ENCODE results near the gene TAPBP.
A peak's percentile ranks its signal among the peaks of the same experiment; 100 is the strongest.

TAPBP gene

DNA sequence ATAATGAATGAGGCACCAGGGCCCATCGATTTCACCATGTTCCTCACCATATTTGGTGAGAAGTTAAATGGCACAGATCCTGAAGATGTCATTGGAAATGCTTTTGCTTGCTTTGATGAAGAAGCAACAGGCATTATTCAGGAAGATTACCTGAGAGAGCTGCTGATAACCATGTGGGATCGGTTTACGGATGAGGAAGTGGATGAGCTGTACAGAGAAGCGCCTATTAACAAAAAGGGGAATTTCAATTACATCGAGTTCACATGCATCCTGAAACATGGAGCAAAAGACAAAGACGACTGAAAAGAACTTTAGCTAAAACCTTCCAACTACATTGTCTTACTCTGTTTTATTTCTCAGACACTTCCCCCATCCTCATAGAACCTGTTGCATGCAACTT, 25.3 kb upstream of the TAPBP start:
- no peaks in the 10 kb centered on the region for H3K4me1 ChIP-seq (ENCODE audit: control insufficient read depth, insufficient read depth, low read length)
- no peak overlapping the region for H3K9ac ChIP-seq (ENCODE audit: low read depth, low read length)
- no peaks in the 10 kb centered on the region for H3K27me3 ChIP-seq (ENCODE audit: control insufficient read depth, insufficient read depth, low read length)
- H3K36me3 ChIP-seq (ENCODE audit: control insufficient read depth, insufficient read depth, low read length), result no peaks in the 10 kb centered on the region
- no peak overlapping the region for H3K4me3 ChIP-seq (ENCODE audit: low read depth, low read length)
- no peaks in the 10 kb centered on the region for H3K9me3 ChIP-seq (ENCODE audit: control insufficient read depth, insufficient read depth, low read length)

DNA sequence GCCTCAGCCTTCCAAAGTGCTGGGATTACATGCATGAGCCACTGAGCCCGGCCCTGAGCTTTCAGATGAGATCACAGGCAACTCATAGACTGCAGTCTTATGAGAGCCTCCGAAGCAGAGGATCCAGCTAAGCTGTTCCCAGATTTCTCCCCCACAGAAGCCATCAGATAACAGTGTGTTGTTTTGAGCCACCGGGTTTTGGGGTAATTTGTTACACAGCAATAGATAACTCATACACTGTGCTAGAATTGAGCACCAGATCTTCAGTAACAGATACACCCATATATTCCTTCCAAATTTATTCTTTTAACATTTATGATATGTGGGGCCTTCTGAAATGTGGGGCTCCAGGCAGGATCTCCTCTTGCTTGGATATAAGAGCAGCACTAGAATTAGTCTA, 22.6 kb upstream of the TAPBP start:
- no peaks in the 10 kb centered on the region for H3K4me1 ChIP-seq (ENCODE audit: control insufficient read depth, insufficient read depth, low read length)
- H3K9me3 ChIP-seq (ENCODE audit: control insufficient read depth, insufficient read depth, low read length), result no peaks in the 10 kb centered on the region
- no peak overlapping the region for H3K4me3 ChIP-seq (ENCODE audit: low read depth, low read length)
- no peaks in the 10 kb centered on the region for H3K27me3 ChIP-seq (ENCODE audit: control insufficient read depth, insufficient read depth, low read length)
- no peak overlapping the region for H3K9ac ChIP-seq (ENCODE audit: low read depth, low read length)
- no peaks in the 10 kb centered on the region for H3K36me3 ChIP-seq (ENCODE audit: control insufficient read depth, insufficient read depth, low read length)

- Histone ChIP-seq H3K4me1 (ENCODE audit: control insufficient read depth, insufficient read depth, low read length) (no peaks in the 10 kb centered on the region), H3K9ac (ENCODE audit: low read depth, low read length) (no peak overlapping the region), H3K9me3 (ENCODE audit: control insufficient read depth, insufficient read depth, low read length) (no peaks in the 10 kb centered on the region), H3K27me3 (ENCODE audit: control insufficient read depth, insufficient read depth, low read length) (no peaks in the 10 kb centered on the region), H3K36me3 (ENCODE audit: control insufficient read depth, insufficient read depth, low read length) (no peaks in the 10 kb centered on the region), H3K4me3 (ENCODE audit: low read depth, low read length) (no peak overlapping the region)
These were observed 22.0 kb upstream of the TAPBP start for GRCh38 chr6:33335916-33336315.

DNA sequence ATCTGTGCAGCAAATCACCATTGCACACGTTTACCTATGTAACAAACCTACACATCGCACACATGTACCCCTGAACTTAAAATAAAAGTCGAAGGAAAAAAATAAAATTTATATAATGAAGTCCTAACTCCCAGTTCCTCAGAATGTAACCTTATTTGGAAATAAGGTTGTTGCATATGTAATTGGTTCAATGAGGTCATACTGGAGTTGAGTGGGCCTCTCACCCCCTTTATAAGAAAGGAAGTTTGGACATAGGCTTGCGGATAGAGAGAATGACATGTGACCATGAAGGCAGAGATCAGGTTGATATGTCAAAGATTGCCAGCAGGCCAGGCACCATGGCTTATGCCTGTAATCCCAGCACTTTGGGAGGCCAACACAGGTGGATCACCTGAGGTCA, 19.8 kb upstream of the TAPBP start:
- no peak overlapping the region for H3K9ac ChIP-seq (ENCODE audit: low read depth, low read length)
- no peaks in the 10 kb centered on the region for H3K27me3 ChIP-seq (ENCODE audit: control insufficient read depth, insufficient read depth, low read length)
- no peaks in the 10 kb centered on the region for H3K9me3 ChIP-seq (ENCODE audit: control insufficient read depth, insufficient read depth, low read length)
- no peak overlapping the region for H3K4me3 ChIP-seq (ENCODE audit: low read depth, low read length)
- H3K4me1 ChIP-seq (ENCODE audit: control insufficient read depth, insufficient read depth, low read length), result no peaks in the 10 kb centered on the region
- no peaks in the 10 kb centered on the region for H3K36me3 ChIP-seq (ENCODE audit: control insufficient read depth, insufficient read depth, low read length)

GRCh38 chr6:33330736-33331135, 16.9 kb upstream of the TAPBP start:
- no peak overlapping the region for H3K9ac ChIP-seq (ENCODE audit: low read depth, low read length)
- H3K4me1 ChIP-seq (ENCODE audit: control insufficient read depth, insufficient read depth, low read length), result no peaks in the 10 kb centered on the region
- H3K36me3 ChIP-seq (ENCODE audit: control insufficient read depth, insufficient read depth, low read length), result no peaks in the 10 kb centered on the region
- no peaks in the 10 kb centered on the region for H3K27me3 ChIP-seq (ENCODE audit: control insufficient read depth, insufficient read depth, low read length)
- no peak overlapping the region for H3K4me3 ChIP-seq (ENCODE audit: low read depth, low read length)
- no peaks in the 10 kb centered on the region for H3K9me3 ChIP-seq (ENCODE audit: control insufficient read depth, insufficient read depth, low read length)

DNA sequence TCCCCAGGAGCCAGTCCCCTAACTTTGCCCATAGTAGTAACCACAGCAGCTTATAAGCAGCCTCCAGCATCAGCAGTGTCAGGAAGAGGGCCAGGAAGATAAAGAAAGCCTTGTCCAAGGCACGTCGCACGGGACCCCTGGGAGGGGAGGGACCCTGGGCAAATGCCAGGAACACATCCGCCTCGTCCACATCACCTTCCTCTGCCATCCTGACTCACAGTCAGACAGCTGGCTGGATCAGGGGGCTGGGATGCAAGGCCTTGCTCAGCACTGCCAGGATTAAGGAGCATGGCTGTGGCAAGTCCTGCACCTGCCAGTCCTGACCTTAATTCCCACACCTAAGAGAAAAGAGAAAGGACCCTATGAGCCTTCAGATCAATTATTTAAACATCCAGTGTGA, 15.2 kb upstream of the TAPBP start:
- Histone ChIP-seq H3K9me3 (ENCODE audit: control insufficient read depth, insufficient read depth, low read length) (no peaks in the 10 kb centered on the region), H3K4me1 (ENCODE audit: control insufficient read depth, insufficient read depth, low read length) (peaks cover 3% of the 10 kb centered on the region), H3K9ac (ENCODE audit: low read depth, low read length) (no peak overlapping the region), H3K27me3 (ENCODE audit: control insufficient read depth, insufficient read depth, low read length) (no peaks in the 10 kb centered on the region), H3K36me3 (ENCODE audit: control insufficient read depth, insufficient read depth, low read length) (no peaks in the 10 kb centered on the region), H3K4me3 (ENCODE audit: low read depth, low read length) (no peak overlapping the region)

GRCh38 chr6:33324125-33324524, 10.2 kb upstream of the TAPBP start:
- H3K4me1 ChIP-seq (ENCODE audit: control insufficient read depth, insufficient read depth, low read length), result peaks cover 12% of the 10 kb centered on the region
- no peaks in the 10 kb centered on the region for H3K27me3 ChIP-seq (ENCODE audit: control insufficient read depth, insufficient read depth, low read length)
- H3K9ac ChIP-seq (ENCODE audit: low read depth, low read length), result no peak overlapping the region
- H3K9me3 ChIP-seq (ENCODE audit: control insufficient read depth, insufficient read depth, low read length), result no peaks in the 10 kb centered on the region
- peak overlapping the region; percentile 78 for H3K4me3 ChIP-seq (ENCODE audit: low read depth, low read length)
- peaks cover 20% of the 10 kb centered on the region for H3K36me3 ChIP-seq (ENCODE audit: control insufficient read depth, insufficient read depth, low read length)

GRCh38 chr6:33323623-33323948, 9.7 kb upstream of the TAPBP start:
- Histone ChIP-seq H3K9ac (ENCODE audit: low read depth, low read length) (no peak overlapping the region), H3K4me1 (ENCODE audit: control insufficient read depth, insufficient read depth, low read length) (peaks cover 12% of the 10 kb centered on the region), H3K9me3 (ENCODE audit: control insufficient read depth, insufficient read depth, low read length) (no peaks in the 10 kb centered on the region), H3K36me3 (ENCODE audit: control insufficient read depth, insufficient read depth, low read length) (peaks cover 26% of the 10 kb centered on the region), H3K4me3 (ENCODE audit: low read depth, low read length) (peak overlapping the region; percentile 78), H3K27me3 (ENCODE audit: control insufficient read depth, insufficient read depth, low read length) (no peaks in the 10 kb centered on the region)

DNA sequence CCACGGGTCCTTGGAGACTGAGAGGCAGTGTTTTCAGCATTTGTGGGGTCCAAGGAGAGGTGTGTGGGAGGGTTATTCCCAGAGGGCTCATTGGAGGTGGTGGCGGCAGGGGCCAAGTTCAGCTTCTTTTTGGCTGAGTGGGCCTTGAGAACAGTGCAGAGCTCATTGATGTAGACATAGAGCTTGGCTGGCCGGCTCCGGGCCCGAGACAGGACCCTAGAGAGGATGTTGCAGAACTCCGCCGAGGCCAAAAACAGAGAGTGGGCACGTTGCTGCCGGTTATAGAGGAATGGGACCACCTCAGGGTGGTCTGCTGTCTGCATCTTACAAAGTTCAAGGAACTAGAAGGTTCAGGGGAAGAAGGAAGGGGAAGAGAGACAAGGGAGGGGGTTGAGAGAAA, 7.3 kb upstream of the TAPBP start:
- Histone ChIP-seq H3K27me3 (ENCODE audit: control insufficient read depth, insufficient read depth, low read length) (no peaks in the 10 kb centered on the region), H3K36me3 (ENCODE audit: control insufficient read depth, insufficient read depth, low read length) (peaks cover 27% of the 10 kb centered on the region), H3K9ac (ENCODE audit: low read depth, low read length) (no peak overlapping the region), H3K4me1 (ENCODE audit: control insufficient read depth, insufficient read depth, low read length) (peaks cover 17% of the 10 kb centered on the region), H3K9me3 (ENCODE audit: control insufficient read depth, insufficient read depth, low read length) (no peaks in the 10 kb centered on the region), H3K4me3 (ENCODE audit: low read depth, low read length) (peak overlapping the region; percentile 78)

- peaks cover 17% of the 10 kb centered on the region for H3K4me1 ChIP-seq (ENCODE audit: control insufficient read depth, insufficient read depth, low read length)
These were observed 6.7 kb upstream of the TAPBP start for GRCh38 chr6:33320315-33321181.

DNA sequence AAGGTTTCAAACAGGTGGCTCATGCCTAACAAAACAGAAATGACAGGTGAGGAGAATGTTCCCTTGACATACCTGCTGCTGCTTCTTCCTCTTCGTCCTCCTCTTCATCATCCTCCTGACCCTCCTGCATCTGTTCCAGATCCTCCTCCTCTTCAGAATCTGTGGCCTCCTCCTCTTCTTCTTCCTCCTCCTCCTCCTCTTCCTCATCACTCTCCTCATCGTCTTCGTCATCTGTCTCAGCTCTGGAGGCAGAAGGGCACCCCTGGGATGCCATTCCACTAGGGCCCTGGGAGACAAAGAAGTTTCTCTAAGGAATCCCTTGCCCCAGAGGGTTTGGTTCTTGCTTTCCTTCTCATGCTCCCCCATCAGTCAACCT, 6.0 kb upstream of the TAPBP start:
- H3K9ac ChIP-seq (ENCODE audit: low read depth, low read length), result no peak overlapping the region
- no peaks in the 10 kb centered on the region for H3K9me3 ChIP-seq (ENCODE audit: control insufficient read depth, insufficient read depth, low read length)
- H3K4me3 ChIP-seq (ENCODE audit: low read depth, low read length), result no peak overlapping the region
- H3K4me1 ChIP-seq (ENCODE audit: control insufficient read depth, insufficient read depth, low read length), result peaks cover 21% of the 10 kb centered on the region
- no peaks in the 10 kb centered on the region for H3K27me3 ChIP-seq (ENCODE audit: control insufficient read depth, insufficient read depth, low read length)
- peaks cover 30% of the 10 kb centered on the region for H3K36me3 ChIP-seq (ENCODE audit: control insufficient read depth, insufficient read depth, low read length)

More at GRCh38 chr6:33320315-33321181, 6.7 kb upstream of the TAPBP start:
- no peaks in the 10 kb centered on the region for H3K9me3 ChIP-seq (ENCODE audit: control insufficient read depth, insufficient read depth, low read length)
- H3K4me3 ChIP-seq (ENCODE audit: low read depth, low read length), result peak overlapping the region; percentile 22
- H3K36me3 ChIP-seq (ENCODE audit: control insufficient read depth, insufficient read depth, low read length), result peaks cover 30% of the 10 kb centered on the region
- no peak overlapping the region for H3K9ac ChIP-seq (ENCODE audit: low read depth, low read length)
- no peaks in the 10 kb centered on the region for H3K27me3 ChIP-seq (ENCODE audit: control insufficient read depth, insufficient read depth, low read length)

DNA sequence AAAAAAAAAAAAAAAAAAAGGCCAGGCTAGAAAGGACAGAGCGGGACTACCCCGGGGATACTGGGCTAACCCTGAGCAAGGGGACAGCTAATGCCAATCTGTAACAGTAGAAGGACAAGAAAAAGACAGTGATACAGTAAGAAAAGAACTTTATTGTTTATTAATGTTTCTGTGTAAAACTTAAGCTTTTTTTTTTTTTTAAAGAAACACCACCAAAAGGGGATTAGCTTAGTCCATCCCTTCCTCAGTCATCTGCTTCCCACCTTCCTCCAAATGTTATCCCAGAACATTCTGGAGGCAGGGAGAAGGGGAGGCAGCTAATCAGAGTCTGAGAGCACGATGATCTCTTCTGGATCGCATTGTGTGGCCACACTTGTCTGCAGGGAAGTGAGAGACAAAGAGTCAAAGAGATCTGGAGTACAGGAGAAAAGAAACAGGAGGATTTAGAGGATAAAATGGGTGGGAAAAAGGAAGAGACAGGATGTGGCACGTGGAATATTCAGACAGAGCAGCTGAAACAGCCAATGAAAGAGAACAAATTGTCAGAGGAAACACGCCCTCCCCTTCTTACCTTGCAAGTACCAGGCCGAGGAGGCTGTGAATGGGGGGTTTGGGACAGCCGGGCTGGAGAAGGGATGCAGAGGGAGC, 4.7 kb upstream of the TAPBP start:
- H3K27me3 ChIP-seq (ENCODE audit: control insufficient read depth, insufficient read depth, low read length), result no peaks in the 10 kb centered on the region
- no peak overlapping the region for H3K9ac ChIP-seq (ENCODE audit: low read depth, low read length)
- no peaks in the 10 kb centered on the region for H3K9me3 ChIP-seq (ENCODE audit: control insufficient read depth, insufficient read depth, low read length)
- H3K4me1 ChIP-seq (ENCODE audit: control insufficient read depth, insufficient read depth, low read length), result peaks cover 16% of the 10 kb centered on the region
- peak overlapping the region; percentile 88 for H3K4me3 ChIP-seq (ENCODE audit: low read depth, low read length)
- H3K36me3 ChIP-seq (ENCODE audit: control insufficient read depth, insufficient read depth, low read length), result peaks cover 30% of the 10 kb centered on the region

All from iPS-15b (cell line).